ENCODE measurements around the gene ARHGAP25.

ARHGAP25 gene

DNA sequence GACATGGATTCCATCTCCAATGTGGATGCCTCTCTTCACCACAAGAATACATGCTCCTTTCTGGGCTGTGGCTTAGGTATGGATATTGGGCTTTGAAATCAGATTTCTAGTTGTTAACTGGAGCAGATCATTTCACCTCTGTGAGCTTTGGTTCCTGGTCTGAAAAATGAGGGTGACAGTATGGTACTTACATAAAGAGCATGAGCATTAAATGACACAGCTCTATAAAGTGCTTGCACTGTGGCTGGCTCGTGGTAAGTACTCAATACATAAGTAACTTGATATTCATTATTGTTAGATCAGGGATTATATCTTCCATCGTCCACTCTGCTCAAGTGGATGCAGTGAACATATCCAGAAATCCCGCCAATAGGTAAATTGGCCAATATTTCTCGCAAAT is 33.4 kb downstream of the ARHGAP25 start:
- no peak for DNase-seq (ENCODE audit: low spot score)

DNA sequence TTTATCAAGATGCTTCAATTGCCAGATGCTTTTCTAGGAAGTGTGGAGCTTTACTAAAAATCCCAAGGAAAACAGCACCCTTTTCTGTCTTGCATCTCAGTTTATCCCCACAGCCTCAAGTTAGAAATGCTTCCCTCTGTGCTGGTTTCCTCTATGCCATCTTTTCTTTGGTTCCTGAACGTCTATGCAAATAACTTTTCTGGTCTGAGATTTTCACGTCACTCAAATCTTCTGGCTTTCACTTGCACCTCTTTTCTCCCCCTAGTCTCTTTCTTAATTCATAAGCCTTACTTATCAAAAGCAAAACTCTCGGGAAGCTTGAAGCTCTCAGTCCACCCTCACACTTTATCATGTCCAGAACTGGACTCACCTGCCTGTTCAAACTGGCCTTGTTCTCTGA is 33.9 kb downstream of the ARHGAP25 start:
- no peak for DNase-seq (ENCODE audit: low spot score)

DNA sequence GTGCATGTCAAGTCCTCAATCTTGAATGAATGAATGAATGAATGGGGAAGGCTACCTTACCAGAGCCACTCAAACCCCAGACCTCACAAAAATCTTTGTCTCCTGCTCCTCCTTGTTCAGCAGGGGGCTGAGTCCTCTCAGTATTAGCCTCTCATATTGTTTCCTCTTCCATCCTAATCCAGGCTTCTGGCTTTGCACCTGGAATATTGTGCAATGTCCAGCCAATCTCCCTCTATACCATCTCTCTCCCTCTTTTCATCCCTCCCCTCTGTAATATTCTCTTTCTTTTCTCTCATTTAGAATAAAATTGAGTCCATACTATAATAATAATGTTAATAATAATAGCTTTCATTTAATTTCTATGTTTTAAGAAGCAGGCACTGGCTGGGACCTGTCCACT is 34.3 kb downstream of the ARHGAP25 start:
- DNase-seq (ENCODE audit: low spot score) = no peak

DNA sequence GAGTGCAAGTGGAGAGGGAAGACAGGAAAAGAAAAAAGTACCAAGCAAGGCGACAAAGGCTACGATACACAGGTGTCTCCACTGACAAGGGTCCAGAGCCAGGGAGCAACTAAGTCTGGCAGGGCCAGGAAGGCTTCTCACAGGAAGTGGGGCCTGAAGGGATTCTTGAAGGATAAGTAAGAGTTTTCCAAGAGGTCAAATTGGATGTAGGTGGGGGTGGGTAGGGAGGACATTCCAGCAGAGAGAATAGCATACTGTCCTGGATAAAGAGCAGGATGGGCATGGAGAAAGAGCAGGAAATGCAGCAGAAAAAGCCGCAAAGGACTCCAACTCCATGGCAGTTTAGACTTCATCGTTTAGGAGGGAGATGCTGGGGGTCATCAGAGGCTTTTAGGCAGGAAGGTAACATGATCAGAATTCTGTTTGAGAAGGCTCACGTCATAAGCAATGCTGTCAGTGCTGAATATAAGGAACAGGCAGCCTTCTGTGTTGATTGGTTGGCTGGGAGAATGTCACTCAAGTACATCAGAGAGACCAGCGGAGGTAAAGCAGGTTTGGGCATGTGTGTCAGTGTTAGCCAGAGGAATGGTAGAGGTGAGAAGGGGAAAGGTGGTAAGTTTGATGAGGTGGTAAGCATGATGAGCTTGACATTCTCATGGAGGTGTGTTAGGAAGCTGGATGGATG is 35.1 kb downstream of the ARHGAP25 start:
- no peak for DNase-seq (ENCODE audit: low spot score)

DNA sequence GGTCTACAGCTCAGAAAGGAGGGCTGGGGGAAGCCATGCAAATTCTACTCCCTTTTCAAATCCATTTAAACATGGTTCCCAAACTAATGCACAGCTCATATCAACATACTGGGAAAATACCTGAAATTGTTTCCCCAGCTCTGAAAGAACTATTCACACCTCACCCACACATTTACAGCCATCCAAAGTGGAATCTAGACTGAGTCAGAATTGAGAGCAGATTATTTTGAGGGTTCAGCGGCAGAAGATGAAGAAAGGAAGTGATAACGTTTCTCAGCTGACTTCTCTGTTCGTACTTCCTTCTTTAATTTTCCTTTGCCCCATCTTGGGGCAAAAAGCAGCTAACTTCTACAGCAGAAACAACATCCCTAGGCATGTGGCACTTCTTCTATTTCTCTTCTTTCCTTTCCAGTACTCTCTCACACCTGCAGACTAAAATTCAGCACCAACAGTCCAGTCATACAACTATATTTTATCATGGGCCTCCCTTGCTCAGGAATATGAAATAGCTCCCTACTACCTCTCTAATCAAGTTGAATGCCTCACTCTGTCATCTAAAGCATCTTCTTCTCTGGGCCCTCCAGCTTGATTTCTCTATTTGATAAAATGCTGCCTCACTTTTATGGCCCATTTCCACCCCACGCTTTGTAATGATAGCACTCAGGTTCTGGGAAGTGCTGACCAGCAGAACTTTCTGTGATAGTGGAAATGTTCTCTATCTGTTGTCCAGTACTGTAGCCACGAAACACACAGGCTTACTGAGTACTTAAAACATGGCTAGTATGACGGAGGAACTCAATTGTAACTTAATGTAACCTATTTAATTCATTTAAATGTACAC is 35.9 kb downstream of the ARHGAP25 start:
- no peak for DNase-seq (ENCODE audit: low spot score)

DNA sequence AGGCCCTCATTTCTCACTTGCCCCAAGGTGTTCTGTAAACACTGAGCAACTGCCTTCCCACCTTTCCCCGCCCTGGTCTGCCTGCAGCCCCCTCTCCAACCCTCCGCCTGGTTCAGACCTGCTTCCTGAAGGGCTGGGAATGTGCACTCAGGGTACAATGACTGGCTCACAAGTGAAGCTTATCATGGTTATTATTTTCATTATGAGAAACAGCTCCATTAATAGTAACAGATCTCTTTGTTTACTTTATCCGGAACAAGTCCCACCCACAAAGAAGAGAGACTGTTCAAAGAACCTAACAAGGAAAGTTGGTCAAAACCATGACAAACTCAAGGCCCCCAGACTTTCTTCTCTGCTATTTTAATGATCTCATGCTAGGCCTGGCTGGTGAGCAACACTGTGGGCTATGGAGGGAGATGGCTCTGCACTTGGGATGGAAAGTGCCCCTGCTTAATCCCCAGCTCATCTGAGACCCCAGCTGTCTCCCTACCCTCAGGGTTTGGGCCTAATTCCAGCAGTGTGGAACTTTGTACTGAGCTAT is 36.7 kb downstream of the ARHGAP25 start:
- DNase-seq (ENCODE audit: low spot score) = no peak

DNA sequence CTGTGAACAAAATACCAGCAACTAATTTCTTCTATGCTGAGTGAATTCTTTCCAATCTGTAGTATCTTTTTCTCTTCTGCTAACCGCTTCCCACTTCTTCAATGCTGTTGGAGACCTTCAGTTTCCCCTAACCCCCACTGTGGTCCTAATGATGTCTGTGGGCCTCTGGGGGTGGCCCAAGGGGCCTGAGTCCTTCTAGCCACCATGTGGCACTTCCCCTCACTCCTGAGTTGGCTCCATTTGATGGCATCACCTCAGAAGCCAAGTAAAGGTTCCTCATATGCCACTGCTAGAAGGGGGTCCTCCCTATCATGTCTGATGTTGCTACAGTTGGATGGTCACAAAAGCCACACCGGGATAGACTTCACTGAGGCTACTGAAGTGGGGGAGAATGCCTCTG is 37.5 kb downstream of the ARHGAP25 start:
- DNase-seq (ENCODE audit: low spot score) = no peak

DNA sequence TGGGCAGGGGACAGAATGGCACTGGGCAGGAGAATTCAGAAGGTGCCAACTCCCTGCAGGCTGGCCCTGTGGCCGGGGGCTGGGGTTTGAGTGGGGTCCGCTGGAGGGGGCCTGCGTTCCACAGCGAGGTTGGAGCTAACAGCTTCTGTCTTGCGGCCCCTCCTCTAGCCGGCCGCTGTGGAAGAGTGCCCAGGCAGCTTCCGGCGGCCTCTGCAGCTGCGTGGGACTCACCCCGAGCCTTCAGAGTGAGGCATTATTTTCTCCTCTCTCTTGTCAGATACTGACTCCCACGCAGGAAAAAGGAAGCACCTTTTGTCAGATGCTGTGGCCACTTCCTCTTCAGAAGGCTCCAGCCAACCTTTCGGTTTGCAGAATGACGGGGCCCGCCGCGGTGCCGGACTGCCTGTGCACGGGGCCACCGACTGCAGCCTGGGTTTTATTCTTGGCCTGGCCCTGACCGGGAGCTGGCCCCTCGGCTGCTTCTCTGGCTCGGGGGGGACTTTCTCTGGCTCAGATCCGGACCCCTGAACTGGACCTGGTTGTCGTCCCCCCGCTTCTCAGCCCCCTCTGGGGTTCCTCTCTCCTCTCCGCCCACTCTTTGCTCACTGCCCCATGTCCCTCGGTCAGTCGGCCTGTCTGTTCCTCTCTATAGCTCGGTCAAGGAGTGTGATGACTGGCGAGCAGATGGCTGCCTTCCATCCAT is 40.1 kb downstream of the ARHGAP25 start:
- DNase-seq (ENCODE audit: low spot score) = peak; percentile 66

DNA sequence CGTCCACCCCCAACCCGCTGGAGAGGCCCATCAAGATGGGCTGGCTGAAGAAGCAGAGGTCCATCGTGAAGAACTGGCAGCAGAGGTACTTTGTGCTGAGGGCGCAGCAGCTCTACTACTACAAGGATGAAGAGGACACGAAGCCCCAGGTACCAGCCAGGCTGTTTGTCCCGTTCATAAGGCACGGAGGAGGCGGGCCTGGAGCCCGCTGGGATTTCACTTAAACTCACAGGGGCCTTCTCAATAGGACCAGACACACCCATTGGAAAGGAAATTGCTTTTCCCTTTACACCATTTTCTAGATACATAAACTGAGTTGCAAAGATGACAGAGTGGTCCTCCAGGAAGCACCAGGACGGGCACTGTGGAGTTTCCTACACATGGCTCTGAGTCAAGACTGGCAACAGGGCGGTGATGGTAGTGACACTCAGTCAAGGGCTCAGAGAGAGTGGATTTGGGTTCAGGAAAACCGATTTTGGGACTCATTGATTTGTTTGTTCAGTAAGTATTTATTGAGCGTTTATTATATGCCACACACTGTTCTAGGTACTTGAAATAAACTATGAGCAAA is 40.7 kb downstream of the ARHGAP25 start:
- no peak for DNase-seq (ENCODE audit: low spot score)

DNA sequence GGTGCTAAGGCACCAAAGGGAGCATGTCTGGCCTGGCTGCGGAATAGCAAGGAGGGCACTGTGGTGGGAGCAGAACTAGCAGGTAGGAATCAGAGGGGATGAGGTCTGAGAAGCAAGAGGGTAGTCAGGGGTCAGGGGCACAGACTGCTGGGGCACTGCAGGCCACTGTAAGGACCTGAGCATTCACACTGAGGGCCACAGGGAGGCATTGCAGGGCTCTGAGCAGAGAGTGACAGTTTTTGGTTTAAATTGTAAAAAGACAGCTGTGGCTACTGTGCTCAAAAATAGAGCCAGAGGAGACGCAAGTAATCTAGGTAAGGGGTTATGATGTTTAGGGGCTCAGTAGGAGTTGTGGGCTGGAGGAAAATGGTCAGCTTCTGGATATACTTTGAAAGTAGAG is 41.5 kb downstream of the ARHGAP25 start:
- DNase-seq (ENCODE audit: low spot score) = no peak

DNA sequence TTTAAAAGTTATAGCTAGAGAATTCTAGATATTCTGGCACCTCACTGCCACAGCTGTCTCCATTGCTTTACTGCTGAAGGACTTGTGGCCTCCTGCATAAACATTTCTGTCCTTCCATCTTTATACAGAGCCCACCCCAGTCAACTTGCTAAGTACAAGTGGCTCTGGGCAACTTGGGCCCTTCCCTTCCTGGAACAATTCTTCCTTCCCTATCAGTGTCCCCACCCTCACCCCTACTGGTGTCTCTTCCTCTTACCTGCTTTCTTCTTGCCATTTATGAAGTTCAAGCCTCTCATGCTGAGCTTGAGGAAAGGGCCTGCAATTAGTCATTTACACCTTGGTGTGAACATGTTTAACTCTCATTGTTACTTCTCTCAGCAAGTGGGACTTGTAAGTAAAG is 45.0 kb downstream of the ARHGAP25 start:
- no peak for DNase-seq (ENCODE audit: low spot score)

DNA sequence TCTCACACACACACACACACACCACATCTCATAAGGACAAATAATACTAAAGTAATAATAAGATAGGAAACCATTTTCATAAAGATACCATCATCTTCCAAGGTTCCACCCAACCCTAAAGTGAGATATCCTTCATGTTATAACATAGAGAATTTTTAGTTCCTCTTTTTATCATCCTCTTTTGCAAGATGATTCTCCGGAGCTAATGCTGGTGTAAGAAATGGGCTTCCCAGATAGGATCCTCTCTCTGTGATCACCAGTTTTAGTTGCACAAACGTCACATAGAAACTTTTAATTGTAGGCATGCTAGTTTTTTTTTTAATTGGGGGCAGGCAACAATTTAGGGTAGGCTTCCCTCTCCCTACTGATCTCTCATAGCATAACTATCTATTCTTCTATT is 49.6 kb downstream of the ARHGAP25 start:
- no peak for DNase-seq (ENCODE audit: low spot score)

DNA sequence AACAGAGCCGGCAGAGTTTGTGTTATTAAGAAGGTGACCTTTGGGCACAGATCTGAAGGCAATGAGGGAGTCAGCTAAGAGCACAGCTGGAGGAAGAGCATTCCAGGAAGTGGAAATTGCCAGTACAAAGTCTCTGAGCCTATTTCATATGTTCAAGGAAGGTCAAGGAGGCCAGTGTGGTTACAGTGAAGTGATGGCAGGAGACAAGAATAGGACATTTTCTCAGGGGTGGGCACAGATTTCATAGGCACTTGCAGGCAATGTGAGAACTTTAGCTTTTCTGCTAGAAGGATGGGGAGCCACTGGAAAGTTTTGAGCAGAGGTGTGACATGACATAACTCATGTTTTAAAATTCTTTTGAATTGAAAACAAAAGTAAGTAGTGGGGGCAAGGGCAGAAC is 50.3 kb downstream of the ARHGAP25 start:
- DNase-seq (ENCODE audit: low spot score) = no peak

DNA sequence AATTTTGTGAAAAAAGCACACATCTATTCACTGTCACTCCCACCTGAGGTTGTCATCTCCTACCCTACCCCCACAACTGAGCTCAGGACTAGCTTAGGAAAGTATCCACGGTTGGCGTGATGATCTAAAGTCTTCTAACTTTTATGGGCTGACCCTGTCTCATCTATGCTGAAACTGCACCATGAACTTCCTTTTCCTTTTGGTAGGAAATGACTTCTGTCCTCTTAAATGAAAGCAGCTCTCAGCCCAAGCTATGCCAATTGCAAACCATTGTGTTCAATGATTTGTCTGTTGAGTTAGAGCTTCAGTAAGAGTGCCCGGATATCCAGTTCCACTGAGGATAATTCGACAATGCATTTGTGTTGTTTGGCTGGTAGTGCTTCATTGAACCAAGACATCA is 52.7 kb downstream of the ARHGAP25 start:
- DNase-seq (ENCODE audit: low spot score) = no peak

DNA sequence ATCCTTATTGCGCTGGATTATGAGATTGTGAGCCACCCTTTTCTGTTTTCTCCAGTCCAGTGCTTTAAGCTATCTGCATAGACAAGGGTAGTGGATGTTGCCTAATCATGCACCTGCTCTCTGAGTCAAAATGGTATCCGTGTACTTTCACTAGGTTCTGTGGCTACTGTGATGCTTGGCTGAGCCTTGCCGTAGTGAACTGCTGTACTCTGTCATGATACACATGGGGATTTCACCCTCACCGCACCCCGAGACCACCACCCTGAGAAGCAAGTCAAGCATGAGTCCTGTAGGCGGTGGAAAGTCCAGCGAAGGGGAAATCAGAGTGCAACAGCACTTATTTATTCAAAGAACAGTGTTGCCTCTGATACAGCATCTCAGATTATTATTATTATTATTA is 55.0 kb downstream of the ARHGAP25 start:
- DNase-seq (ENCODE audit: low spot score) = no peak

DNA sequence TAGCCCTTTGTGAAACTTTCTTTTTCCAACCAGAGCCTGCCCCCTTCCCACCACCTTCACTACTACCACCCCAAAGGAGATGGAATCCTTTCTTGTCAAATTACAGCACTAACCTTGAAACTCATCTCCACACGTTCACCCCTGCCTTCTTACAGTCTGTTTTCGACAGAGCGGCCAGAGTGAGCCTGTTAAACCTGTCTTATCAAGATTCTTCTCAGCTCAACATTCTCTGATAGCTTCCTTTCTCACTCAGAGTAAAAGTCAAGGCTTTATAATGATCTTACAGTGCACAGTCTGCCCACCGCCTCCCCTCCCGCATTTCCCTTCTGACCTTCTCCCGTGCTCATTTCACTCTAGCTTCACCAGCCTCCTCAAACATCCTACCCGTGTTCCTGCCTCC is 56.0 kb downstream of the ARHGAP25 start:
- DNase-seq (ENCODE audit: low spot score) = no peak

DNA sequence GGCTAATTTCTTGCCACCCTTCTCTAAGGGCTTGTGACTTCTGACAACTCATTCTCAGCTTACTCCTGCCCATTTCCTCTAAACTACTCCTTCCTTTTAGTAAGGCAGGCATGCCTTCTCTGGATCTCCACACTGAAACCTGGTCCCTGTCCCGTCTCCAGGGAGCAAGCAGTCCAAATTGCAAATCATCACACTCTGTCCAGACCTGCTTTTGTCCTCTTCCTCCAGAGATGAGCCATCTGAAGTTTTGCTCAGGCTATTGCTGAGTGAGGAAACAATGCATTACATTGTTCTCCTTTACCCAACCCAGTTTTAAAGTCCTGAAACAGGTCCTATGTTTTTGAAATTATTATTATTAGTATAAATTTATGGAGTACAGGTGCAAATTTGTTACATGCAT is 57.3 kb downstream of the ARHGAP25 start:
- peak; percentile 25 for DNase-seq (ENCODE audit: low spot score)

DNA sequence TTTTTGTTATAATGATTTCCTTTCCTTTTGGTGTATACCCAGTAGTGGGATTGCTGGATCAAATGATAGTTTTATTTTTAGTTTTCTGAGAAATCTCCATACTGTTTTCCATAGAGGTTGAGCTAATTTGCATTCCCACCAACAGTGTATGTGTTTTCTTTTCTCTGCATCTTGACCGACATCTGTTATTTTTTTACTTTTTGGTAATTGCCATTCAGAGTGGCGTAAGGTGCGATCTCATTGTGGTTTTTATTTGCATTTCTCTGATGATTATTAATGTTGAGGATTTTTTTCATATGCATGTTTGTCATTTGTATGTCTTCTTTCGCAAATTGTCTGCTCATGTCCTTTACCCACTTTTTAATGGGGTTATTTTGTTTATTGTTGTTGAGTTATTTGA is 58.1 kb downstream of the ARHGAP25 start:
- no peak for DNase-seq (ENCODE audit: low spot score)

DNA sequence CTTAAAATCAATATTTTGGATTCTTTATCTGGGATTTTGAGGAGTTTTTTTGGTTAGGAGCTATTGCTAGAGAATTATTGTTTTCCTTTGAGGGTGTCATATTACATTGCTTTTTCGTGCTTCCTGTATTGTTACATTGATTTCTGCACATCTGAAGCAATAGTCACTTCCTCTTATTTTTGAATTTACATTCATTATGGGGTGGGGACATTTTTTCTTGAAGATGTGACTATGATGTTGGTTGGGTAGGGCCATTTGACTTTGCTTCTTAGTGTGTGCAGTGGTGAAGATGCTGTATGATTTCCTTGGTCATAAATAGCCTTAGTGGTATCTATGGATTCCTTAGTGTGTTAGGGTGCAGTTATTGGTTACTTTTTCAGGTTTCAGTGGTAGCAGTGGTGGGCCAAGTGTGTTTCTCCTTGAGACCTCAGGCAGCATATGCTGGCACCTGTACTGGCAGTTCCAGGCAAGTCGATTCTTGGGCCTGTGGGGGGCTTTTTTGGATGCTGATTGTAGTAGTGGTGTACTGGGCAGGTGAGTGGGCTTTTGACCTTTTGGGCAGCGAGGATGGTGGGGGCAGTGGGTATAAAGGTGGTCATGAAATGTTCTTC is 61.8 kb downstream of the ARHGAP25 start:
- DNase-seq (ENCODE audit: low spot score) = no peak

DNA sequence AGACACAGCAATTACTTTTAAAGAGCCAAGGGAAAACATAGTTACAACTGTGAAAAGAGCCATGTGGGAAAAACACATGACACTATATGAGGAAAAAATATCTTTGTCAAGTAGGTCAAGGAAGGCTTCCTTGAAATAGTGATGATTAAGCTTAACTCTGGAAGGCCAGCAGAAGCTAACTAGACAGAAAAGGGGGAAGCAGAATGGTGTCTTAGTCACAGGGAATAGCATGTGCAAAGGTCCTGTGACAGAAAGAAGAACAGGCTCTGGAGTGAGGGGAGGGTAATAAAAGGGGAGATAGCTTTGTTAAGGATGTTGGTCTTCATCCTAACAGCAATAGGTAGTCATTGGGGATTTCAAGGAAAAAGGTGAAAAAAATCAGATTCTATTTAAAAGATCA is 64.0 kb downstream of the ARHGAP25 start:
- no peak for DNase-seq (ENCODE audit: low spot score)

DNA sequence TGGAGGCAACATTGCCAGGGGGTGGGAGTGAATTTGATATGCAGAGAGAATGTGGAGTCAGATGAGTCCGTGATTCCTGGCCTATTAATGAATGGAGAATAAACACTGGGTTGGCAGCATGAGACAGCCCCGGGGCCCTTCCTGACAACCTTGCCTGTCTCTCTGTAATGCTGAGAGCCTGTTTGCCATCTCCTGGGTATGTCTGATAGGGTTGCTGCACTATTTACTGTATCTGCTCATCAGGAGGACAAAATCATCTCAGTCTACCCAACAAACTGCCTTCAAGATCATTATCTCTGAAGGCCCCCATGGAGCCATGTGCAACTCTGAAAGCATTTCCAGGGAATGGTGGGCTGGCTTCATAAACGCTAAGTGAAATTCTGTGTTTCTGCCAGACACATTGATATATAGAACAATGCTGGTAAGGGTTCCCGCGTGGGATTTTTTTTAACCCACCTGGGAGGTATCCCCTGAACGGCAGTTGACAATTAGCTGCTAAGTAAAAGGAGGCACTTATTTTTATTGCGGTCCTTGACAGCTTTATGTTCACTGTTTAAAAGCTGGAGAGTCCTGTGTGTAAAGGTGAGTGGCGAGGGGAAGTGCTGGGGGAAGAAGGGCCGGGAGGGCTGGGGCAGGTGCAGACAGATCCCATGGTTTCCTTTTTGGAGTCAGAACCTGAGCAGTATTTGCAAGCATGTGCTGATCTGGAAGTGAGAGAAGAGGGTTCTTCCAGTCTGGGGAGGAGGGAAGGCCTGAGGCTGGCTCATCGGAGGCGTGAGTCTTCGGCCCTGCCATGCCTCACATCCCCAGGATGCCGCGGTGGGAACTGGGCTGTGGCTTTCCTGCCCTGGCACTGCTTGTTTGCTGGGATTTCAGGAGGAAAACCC is 64.8 kb downstream of the ARHGAP25 start:
- peak; percentile 25 for DNase-seq (ENCODE audit: low spot score)
